ENCODE measurements around the gene SPAG17. TPM values are rescaled to one million over a fixed set of nuclear protein-coding genes. Genes with fewer than 3 reads are reported as not detected.
A peak's percentile ranks its signal among the peaks of the same experiment; 100 is the strongest.

SPAG17 gene
- polyA plus RNA-seq, 1 of the 3 experiments (the other 2 are of a cell fraction), result not detected

DNA sequence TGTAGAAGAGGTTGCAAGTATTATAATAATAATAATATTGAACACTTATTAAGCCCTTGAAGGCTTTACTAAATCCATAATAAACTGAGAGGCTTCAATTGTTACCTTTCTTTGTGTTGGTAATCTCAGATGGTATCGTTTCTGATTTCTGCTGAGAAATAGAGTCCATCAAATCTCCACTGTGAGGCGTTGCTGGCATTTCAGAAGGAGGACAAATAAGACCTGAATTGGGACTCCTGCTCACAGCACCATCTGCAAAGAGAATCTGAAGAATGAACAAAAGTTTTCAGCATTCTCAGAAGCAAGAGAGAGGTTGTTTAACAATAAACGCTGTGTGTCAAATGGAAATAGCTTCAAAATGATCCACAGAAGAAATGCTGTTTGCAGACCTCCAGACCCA is 161.8 kb downstream of the SPAG17 start:
- CTCF ChIA-PET, result interaction anchor here (1.1 kb wide), 1 partner anchor 57 kb away, joined by 3 read pairs; no protein-coding TSS in a partner anchor
- Histone ChIP-seq H3K9ac (no peak overlapping the region), H3K4me3 (ENCODE audit: low read depth in 2 of 2, low read length in 1 of 2) (no peak overlapping the region), H3K79me2 (ENCODE audit: insufficient read depth) (no peaks in the 10 kb centered on the region), H3K9me2 (no peaks in the 10 kb centered on the region), H4K20me1 (ENCODE audit: insufficient read depth) (no peaks in the 10 kb centered on the region), H2AFZ (ENCODE audit: low read depth) (no peak overlapping the region), H3K9me3 (no peaks in the 10 kb centered on the region), H3K27ac (ENCODE audit: low read depth in 2 of 2, low read length in 1 of 2) (no peak overlapping the region), H3K4me2 (no peak overlapping the region), H3K27me3 (ENCODE audit: insufficient read depth) (no peaks in the 10 kb centered on the region; the same call in 1 of the 2 replicates), H3F3A (replicated peaks; ENCODE audit: insufficient read depth) (no peaks in the 10 kb centered on the region), H3K4me1 (ENCODE audit: control insufficient read depth in 1 of 2, insufficient read depth in 2 of 2, low read depth in 1 of 2, low read length in 1 of 2) (no peaks in the 10 kb centered on the region), H3K36me3 (replicated peaks in 1 of 2; ENCODE audit: control insufficient read depth in 1 of 2, insufficient read depth in 2 of 2, low read length in 1 of 2) (no peaks in the 10 kb centered on the region)
- TF ChIP-seq EP300 (IDR thresholded peaks at IDR 0.05; ENCODE audit: borderline replicate concordance in 1 of 2, low read depth in 1 of 2, low read length in 1 of 2) (no peak), RAD21 (IDR thresholded peaks at IDR 0.05; ENCODE audit: low read length) (0 out of 2 replicates have a peak, but pooled peaks have one; percentile 7)
- 1% methylated on average over 3 of the region's 3 CpGs for WGBS (ENCODE audit: low lambda C conversion rate)
- no peak for DNase-seq
- POLR2A ChIA-PET, result no interaction called here

DNA sequence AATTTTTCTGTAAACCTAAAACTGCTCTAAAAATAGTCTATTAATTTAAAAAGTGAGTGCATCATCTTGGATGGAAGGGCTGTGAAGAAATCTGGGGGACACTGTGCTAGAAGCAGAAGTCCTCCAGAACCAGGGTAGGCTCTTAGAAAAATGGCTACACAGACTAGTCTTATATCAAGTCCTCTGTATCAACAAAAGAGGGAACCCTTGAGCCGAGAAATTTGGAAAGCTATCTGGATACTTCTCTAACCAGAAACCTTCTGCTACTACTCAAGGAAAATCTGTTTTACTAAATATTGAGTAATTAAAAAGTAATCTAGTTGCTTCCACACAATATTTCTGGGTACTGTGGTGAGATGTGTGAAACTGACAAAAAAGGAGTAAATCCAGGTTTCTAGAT is 163.4 kb downstream of the SPAG17 start:
- WGBS (ENCODE audit: low lambda C conversion rate), result 0% methylated on average over 1 of the region's 1 CpG
- Histone ChIP-seq H3K79me2 (ENCODE audit: insufficient read depth) (no peaks in the 10 kb centered on the region), H3K9me2 (no peaks in the 10 kb centered on the region), H3K27ac (ENCODE audit: low read depth in 2 of 2, low read length in 1 of 2) (no peak overlapping the region), H3K27me3 (ENCODE audit: insufficient read depth) (no peaks in the 10 kb centered on the region; the same call in 1 of the 2 replicates), H4K20me1 (ENCODE audit: insufficient read depth) (no peaks in the 10 kb centered on the region), H3K4me3 (ENCODE audit: low read depth in 2 of 2, low read length in 1 of 2) (no peak overlapping the region), H3K4me1 (ENCODE audit: control insufficient read depth in 1 of 2, insufficient read depth in 2 of 2, low read depth in 1 of 2, low read length in 1 of 2) (no peaks in the 10 kb centered on the region), H3K9ac (no peak overlapping the region), H2AFZ (ENCODE audit: low read depth) (no peak overlapping the region), H3K4me2 (no peak overlapping the region), H3K36me3 (replicated peaks in 1 of 2; ENCODE audit: control insufficient read depth in 1 of 2, insufficient read depth in 2 of 2, low read length in 1 of 2) (no peaks in the 10 kb centered on the region), H3K9me3 (no peaks in the 10 kb centered on the region), H3F3A (replicated peaks; ENCODE audit: insufficient read depth) (no peaks in the 10 kb centered on the region)
- no peak for DNase-seq
- ChIA-PET CTCF (no interaction called here), POLR2A (no interaction called here)
- TF ChIP-seq, protein P1, sequence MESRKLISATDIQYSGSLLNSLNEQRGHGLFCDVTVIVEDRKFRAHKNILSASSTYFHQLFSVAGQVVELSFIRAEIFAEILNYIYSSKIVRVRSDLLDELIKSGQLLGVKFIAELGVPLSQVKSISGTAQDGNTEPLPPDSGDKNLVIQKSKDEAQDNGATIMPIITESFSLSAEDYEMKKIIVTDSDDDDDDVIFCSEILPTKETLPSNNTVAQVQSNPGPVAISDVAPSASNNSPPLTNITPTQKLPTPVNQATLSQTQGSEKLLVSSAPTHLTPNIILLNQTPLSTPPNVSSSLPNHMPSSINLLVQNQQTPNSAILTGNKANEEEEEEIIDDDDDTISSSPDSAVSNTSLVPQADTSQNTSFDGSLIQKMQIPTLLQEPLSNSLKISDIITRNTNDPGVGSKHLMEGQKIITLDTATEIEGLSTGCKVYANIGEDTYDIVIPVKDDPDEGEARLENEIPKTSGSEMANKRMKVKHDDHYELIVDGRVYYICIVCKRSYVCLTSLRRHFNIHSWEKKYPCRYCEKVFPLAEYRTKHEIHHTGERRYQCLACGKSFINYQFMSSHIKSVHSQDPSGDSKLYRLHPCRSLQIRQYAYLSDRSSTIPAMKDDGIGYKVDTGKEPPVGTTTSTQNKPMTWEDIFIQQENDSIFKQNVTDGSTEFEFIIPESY (IDR thresholded peaks at IDR 0.05; ENCODE audit: borderline replicate concordance, low read depth), result no peak
- TF ChIP-seq, protein P2, sequence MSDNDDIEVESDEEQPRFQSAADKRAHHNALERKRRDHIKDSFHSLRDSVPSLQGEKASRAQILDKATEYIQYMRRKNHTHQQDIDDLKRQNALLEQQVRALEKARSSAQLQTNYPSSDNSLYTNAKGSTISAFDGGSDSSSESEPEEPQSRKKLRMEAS (IDR thresholded peaks at IDR 0.05; ENCODE audit: low read depth), result no peak

DNA sequence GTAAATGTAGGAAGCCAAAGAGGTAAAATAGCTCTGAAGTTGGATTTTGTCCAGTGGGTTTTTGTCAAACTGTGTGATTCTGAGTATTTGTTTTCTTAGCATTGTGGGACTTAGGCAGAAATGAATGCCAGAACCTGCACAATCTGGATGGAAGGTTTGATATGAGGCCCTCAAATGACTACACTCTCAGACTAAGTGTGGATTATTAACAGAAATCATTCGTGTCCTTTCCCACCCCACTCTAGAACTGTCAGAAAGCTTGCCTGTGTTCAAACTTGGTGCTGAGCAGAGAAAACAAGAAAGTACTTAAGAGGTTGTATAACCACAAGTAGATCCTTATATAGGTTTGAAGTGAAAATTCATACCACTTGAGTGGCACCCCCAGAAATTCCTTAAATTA is 167.0 kb downstream of the SPAG17 start:
- Histone ChIP-seq H3K4me3 (ENCODE audit: low read depth in 2 of 2, low read length in 1 of 2) (no peak overlapping the region), H3F3A (replicated peaks; ENCODE audit: insufficient read depth) (no peaks in the 10 kb centered on the region), H3K36me3 (replicated peaks in 1 of 2; ENCODE audit: control insufficient read depth in 1 of 2, insufficient read depth in 2 of 2, low read length in 1 of 2) (no peaks in the 10 kb centered on the region), H4K20me1 (ENCODE audit: insufficient read depth) (no peaks in the 10 kb centered on the region), H2AFZ (ENCODE audit: low read depth) (no peak overlapping the region), H3K4me1 (ENCODE audit: control insufficient read depth in 1 of 2, insufficient read depth in 2 of 2, low read depth in 1 of 2, low read length in 1 of 2) (peaks cover 0 to 2% of the 10 kb centered on the region in 2 experiments; a peak in 1 of 4 replicates), H3K9me2 (no peaks in the 10 kb centered on the region), H3K27ac (ENCODE audit: low read depth in 2 of 2, low read length in 1 of 2) (no peak overlapping the region), H3K79me2 (ENCODE audit: insufficient read depth) (no peaks in the 10 kb centered on the region), H3K27me3 (ENCODE audit: insufficient read depth) (no peaks in the 10 kb centered on the region), H3K9me3 (no peaks in the 10 kb centered on the region), H3K4me2 (no peak overlapping the region), H3K9ac (no peak overlapping the region)
- 0% methylated on average over 1 of the region's 1 CpG for WGBS (ENCODE audit: low lambda C conversion rate)
- TF ChIP-seq CHD2 (IDR thresholded peaks at IDR 0.05; ENCODE audit: low read length, partially characterized antibody) (no peak), FOSL2 (IDR thresholded peaks at IDR 0.05; ENCODE audit: borderline replicate concordance, low read depth) (no peak), SIN3A (IDR thresholded peaks at IDR 0.05; ENCODE audit: borderline replicate concordance, low read depth, low read length) (no peak), RAD21 (IDR thresholded peaks at IDR 0.05; ENCODE audit: low read length) (no peak)
- no peak for DNase-seq
- ChIA-PET POLR2A (no interaction called here), CTCF (no interaction called here)
